HG03045 (cell line): ENCODE results near the gene GFPT2.

Experiments used
- ATAC-seq: cut with Tn5 transposase; IDR thresholded peaks from one replicate; pipeline ENCODE4 v1.9.1; 2021; ENCODE audit warnings: mild to moderate bottlenecking, moderate library complexity; ENCODE audit not compliant: unreplicated experiment

GFPT2 gene

DNA sequence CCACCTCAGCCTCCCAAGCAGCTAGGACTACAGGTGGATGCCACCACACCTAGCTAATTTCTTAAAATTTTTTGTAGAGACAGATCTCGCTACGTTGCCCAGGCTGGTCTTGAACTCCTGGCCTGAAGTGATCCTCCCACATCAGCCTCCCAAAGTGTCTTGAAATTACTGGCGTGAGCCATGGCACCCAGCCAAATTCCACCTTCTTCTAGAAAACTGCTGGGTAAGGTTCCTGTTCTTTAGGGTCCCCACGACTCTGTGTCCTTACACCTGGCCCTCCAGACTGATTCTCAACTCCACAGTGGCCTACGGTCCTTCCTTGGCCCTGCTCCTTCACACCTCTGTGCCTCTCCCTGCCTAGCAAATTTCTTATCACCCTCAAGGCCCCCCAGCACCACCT lies 63.2 kb downstream of the GFPT2 start:
- no peak for ATAC-seq

GRCh38 chr5:180289433-180289832 lies 63.7 kb downstream of the GFPT2 start:
- no peak for ATAC-seq

DNA sequence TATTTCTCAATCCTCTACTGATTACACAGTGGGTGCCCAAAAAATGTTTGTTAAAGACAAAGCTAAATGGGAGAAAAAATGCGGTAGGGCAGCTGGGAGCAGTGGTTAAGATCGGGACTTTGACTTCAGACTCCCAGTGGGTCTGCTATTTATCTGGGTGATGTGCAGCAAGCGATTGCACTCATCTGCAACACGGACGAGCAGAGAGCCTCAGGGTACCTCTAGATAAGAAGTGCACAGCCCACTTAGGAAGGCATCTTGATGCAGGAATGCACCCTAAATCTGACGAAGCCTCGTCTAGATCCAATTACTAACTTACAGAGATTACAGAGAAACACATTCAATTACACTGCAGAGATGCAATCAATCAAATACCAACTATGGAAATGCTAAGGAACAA lies 65.3 kb downstream of the GFPT2 start:
- no peak for ATAC-seq

DNA sequence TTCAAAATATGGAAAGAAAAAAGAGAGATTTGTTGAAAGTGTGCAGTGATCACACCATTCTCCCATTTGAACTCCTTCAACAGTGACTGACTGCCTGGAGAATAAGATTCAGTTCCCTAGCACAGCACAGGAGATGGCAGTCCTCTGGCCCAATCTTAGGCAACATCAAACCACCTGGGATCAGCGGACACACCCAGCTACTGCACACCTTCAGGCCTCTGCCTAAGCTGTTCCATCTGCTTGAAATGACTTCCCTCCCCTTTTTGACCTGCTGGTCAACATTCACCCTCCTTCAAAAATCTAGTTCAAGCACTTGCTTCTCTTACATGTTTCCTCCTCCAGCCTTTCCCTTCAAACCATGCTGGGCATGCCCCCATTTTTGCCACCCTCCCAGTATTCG lies 65.7 kb downstream of the GFPT2 start:
- ATAC-seq: no peak

GRCh38 chr5:180284149-180284548 lies 69.0 kb downstream of the GFPT2 start:
- no peak for ATAC-seq

GRCh38 chr5:180283026-180283615 lies 70.0 kb downstream of the GFPT2 start:
- no peak for ATAC-seq

DNA sequence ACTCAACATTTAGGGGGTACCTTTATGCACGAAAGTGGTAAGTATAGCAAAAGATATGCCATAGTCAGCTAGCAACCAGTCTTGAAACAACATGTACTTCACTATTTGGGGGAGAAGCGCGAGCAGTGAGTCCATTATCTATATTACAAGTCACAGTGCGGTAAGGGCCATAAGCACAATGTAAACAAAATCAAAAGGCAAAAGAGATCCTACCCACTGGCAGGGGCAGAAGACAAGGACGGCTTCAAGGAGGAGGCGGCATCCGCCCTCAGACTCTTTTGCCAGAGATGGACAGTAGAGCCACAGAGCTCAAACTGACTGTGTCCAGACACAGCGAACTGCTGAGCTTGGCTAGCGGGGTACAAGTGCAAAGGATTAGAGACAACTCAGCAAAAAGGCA lies 70.9 kb downstream of the GFPT2 start:
- no peak for ATAC-seq

- no peak for ATAC-seq
Observed at GRCh38 chr5:180281706-180282105, 71.4 kb downstream of the GFPT2 start.

- no peak for ATAC-seq
Observed at GRCh38 chr5:180274695-180275094, 78.4 kb downstream of the GFPT2 start.

DNA sequence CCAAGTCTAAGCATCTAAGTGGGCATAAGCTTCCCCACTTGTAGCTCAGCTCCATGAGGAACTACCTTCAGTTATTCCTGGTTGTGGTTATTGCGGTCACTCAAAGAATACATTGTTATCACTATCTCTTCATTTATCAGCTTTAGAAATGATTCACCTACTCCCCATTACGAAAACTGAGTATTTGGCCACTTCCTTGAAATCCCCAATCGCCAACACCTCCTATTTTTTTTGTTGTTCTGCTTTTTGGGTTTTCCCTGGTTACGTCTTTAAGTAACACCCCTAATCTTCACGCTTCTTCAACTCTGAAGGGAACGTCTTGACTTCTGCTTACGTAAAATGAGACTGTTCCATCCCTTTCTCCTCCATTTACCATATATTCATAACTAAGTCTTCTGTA lies 81.9 kb downstream of the GFPT2 start:
- no peak for ATAC-seq

- ATAC-seq: no peak
Observed at GRCh38 chr5:180259260-180259611, 93.9 kb downstream of the GFPT2 start.

- no peak for ATAC-seq
Observed at GRCh38 chr5:180253036-180253824, 99.9 kb downstream of the GFPT2 start.

DNA sequence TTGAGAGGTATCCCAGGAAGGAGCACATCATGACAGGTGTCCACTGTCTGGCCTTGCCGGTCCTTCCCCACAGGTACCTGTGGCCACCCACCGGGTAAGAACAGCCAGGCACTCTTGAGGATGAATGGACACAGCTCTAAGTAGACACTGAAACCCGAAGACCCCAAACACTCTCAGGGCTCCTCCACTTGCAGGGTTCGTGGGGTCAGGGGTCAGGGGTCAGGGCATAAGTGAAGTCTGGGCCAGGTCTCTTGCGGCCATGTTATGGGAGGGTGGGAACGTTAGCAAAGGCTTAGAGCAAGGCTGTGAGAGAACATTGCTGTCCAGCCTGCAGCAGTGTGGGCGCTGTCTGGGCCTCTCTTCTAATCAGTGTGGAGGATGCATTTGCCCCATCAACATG lies 101.2 kb downstream of the GFPT2 start:
- no peak for ATAC-seq

GRCh38 chr5:180251141-180251540 lies 102.0 kb downstream of the GFPT2 start:
- no peak for ATAC-seq
